Measurements from ENCODE around the gene ELAVL4. TPM values are rescaled to one million over a fixed set of nuclear protein-coding genes. Genes with fewer than 3 reads are reported as not detected.

ELAVL4 gene
- total RNA-seq, 1 donor from 2014 or later: not detected

DNA sequence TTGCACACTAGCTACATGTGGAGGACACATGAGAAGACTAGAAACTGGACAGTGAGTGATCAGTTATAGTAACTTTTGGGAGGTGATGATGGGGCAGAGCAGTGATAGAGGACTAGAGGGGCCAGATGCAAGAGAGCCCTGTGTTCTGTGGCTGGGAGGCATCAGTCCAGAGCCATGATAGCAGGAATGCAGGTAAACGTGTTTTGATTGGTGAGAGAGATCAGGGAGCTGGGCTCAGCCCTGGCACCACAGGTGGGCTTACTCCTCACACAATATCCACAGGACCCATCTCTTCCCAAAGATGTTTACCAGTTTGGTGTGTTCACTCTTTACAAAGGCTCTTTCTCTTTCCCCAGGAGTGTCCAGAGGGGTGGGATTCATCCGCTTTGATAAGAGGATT is 86.5 kb downstream of the ELAVL4 start:
- no peak for FAIRE-seq
- peaks cover 14% of the 10 kb centered on the region for H3K27me3 Mint-ChIP-seq (ENCODE audit: low read depth, unreplicated experiment)
- no peak overlapping the region for H2AFZ ChIP-seq (ENCODE audit: low read depth, low read length)
- TF ChIP-seq, protein P1, sequence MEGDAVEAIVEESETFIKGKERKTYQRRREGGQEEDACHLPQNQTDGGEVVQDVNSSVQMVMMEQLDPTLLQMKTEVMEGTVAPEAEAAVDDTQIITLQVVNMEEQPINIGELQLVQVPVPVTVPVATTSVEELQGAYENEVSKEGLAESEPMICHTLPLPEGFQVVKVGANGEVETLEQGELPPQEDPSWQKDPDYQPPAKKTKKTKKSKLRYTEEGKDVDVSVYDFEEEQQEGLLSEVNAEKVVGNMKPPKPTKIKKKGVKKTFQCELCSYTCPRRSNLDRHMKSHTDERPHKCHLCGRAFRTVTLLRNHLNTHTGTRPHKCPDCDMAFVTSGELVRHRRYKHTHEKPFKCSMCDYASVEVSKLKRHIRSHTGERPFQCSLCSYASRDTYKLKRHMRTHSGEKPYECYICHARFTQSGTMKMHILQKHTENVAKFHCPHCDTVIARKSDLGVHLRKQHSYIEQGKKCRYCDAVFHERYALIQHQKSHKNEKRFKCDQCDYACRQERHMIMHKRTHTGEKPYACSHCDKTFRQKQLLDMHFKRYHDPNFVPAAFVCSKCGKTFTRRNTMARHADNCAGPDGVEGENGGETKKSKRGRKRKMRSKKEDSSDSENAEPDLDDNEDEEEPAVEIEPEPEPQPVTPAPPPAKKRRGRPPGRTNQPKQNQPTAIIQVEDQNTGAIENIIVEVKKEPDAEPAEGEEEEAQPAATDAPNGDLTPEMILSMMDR (IDR thresholded peaks at IDR 0.05; ENCODE audit: insufficient read depth, low read depth, low read length): no peak
- TF ChIP-seq EZH2 (IDR thresholded peaks at IDR 0.05; ENCODE audit: insufficient read depth, low read length): no peak
- no peak overlapping the region for H3K27ac ChIP-seq (ENCODE audit: low read depth, low read length)
- no peaks in the 10 kb centered on the region for H3K27me3 ChIP-seq (ENCODE audit: insufficient read depth, low read length)
- no peaks in the 10 kb centered on the region for H3K9me3 Mint-ChIP-seq (ENCODE audit: unreplicated experiment)
- H3K36me3 ChIP-seq (ENCODE audit: insufficient read depth, low read length): no peaks in the 10 kb centered on the region
- no peak overlapping the region for H3K4me2 ChIP-seq (ENCODE audit: low read length)
- no peaks in the 10 kb centered on the region for H3K9me3 ChIP-seq (ENCODE audit: insufficient read depth, low read depth, low read length)
- H3K4me1 Mint-ChIP-seq (ENCODE audit: low read depth, unreplicated experiment): no peaks in the 10 kb centered on the region
- no peak overlapping the region for H3K4me3 ChIP-seq (ENCODE audit: insufficient read depth, low read depth, low read length)
- no peak overlapping the region for H3K27ac Mint-ChIP-seq (ENCODE audit: unreplicated experiment)
- H3K4me1 ChIP-seq (ENCODE audit: insufficient read depth, low read length): no peaks in the 10 kb centered on the region
- DNase-seq (ENCODE audit: low read depth): no peak
- no peaks in the 10 kb centered on the region for H3K36me3 Mint-ChIP-seq (ENCODE audit: low read depth, unreplicated experiment)
- no peak overlapping the region for H3K9ac ChIP-seq (ENCODE audit: low read length)
- H3K4me3 Mint-ChIP-seq (ENCODE audit: unreplicated experiment): no peak overlapping the region
- no peaks in the 10 kb centered on the region for H4K20me1 ChIP-seq (ENCODE audit: insufficient read depth, low read length)
- no peaks in the 10 kb centered on the region for H3K79me2 ChIP-seq (ENCODE audit: insufficient read depth, low read length)

DNA sequence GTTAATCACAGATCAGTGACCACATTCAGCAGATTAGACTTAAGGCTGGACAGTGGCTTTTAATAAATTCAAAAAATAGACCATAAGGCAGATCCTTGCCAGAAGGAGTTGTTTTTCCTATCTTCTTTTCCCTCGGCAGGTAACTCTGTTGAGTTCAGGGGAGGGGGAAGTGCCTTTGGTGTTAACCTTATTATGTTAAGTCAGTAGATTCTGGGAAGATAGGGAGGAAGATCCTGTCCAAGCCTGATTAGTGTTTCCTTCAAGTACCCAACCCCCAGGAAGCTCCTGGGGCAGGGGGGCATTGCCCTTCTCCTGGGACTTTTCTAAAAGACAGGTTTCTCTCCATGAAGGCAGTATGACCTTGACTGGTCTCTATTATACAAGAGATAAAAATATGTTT is 87.4 kb downstream of the ELAVL4 start:
- no peaks in the 10 kb centered on the region for H3K9me3 ChIP-seq (ENCODE audit: insufficient read depth, low read depth, low read length)
- H3K36me3 ChIP-seq (ENCODE audit: insufficient read depth, low read length): no peaks in the 10 kb centered on the region
- FAIRE-seq: no peak
- Mint-ChIP-seq H3K4me1 (ENCODE audit: low read depth, unreplicated experiment) (no peaks in the 10 kb centered on the region), H3K27ac (ENCODE audit: unreplicated experiment) (no peak overlapping the region), H3K4me3 (ENCODE audit: unreplicated experiment) (no peak overlapping the region), H3K36me3 (ENCODE audit: low read depth, unreplicated experiment) (no peaks in the 10 kb centered on the region), H3K9me3 (ENCODE audit: unreplicated experiment) (no peaks in the 10 kb centered on the region), H3K27me3 (ENCODE audit: low read depth, unreplicated experiment) (peaks cover 14% of the 10 kb centered on the region)
- H3K27ac ChIP-seq (ENCODE audit: low read depth, low read length): no peak overlapping the region
- no peaks in the 10 kb centered on the region for H3K4me1 ChIP-seq (ENCODE audit: insufficient read depth, low read length)
- H3K9ac ChIP-seq (ENCODE audit: low read length): no peak overlapping the region
- H3K79me2 ChIP-seq (ENCODE audit: insufficient read depth, low read length): no peaks in the 10 kb centered on the region
- no peak overlapping the region for H2AFZ ChIP-seq (ENCODE audit: low read depth, low read length)
- no peak for DNase-seq (ENCODE audit: low read depth)
- TF ChIP-seq, protein P1 (IDR thresholded peaks at IDR 0.05; ENCODE audit: insufficient read depth, low read depth, low read length): no peak
- TF ChIP-seq EZH2 (IDR thresholded peaks at IDR 0.05; ENCODE audit: insufficient read depth, low read length): no peak
- H4K20me1 ChIP-seq (ENCODE audit: insufficient read depth, low read length): no peaks in the 10 kb centered on the region
- no peak overlapping the region for H3K4me2 ChIP-seq (ENCODE audit: low read length)
- H3K27me3 ChIP-seq (ENCODE audit: insufficient read depth, low read length): no peaks in the 10 kb centered on the region
- H3K4me3 ChIP-seq (ENCODE audit: insufficient read depth, low read depth, low read length): no peak overlapping the region

DNA sequence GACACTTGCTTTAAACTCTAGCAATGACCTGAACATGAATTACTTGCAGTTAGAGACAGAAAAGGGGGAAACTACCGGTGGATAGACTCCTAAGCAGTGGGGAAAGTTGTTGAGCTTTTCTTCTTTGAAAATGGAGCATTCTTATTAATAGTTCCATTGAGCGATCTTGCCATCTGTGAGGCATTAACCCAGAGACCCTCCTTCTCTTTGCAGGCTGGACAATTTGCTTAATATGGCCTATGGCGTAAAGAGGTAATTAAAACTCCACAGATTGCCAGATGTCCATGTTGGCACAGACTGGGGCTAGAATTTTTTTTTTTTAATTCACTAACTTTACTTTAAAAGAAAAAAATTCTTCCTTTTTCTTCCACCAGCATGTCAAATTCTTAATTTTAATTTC is 88.5 kb downstream of the ELAVL4 start:
- H3K4me1 Mint-ChIP-seq (ENCODE audit: low read depth, unreplicated experiment): no peaks in the 10 kb centered on the region
- Histone ChIP-seq H3K4me2 (ENCODE audit: low read length) (no peak overlapping the region), H3K9me3 (ENCODE audit: insufficient read depth, low read depth, low read length) (no peaks in the 10 kb centered on the region), H3K27ac (ENCODE audit: low read depth, low read length) (no peak overlapping the region), H4K20me1 (ENCODE audit: insufficient read depth, low read length) (no peaks in the 10 kb centered on the region), H3K4me3 (ENCODE audit: insufficient read depth, low read depth, low read length) (no peak overlapping the region), H3K27me3 (ENCODE audit: insufficient read depth, low read length) (no peaks in the 10 kb centered on the region), H3K4me1 (ENCODE audit: insufficient read depth, low read length) (no peaks in the 10 kb centered on the region), H2AFZ (ENCODE audit: low read depth, low read length) (no peak overlapping the region), H3K79me2 (ENCODE audit: insufficient read depth, low read length) (no peaks in the 10 kb centered on the region), H3K36me3 (ENCODE audit: insufficient read depth, low read length) (no peaks in the 10 kb centered on the region), H3K9ac (ENCODE audit: low read length) (no peak overlapping the region)
- H3K36me3 Mint-ChIP-seq (ENCODE audit: low read depth, unreplicated experiment): no peaks in the 10 kb centered on the region
- no peaks in the 10 kb centered on the region for H3K9me3 Mint-ChIP-seq (ENCODE audit: unreplicated experiment)
- no peak overlapping the region for H3K4me3 Mint-ChIP-seq (ENCODE audit: unreplicated experiment)
- FAIRE-seq (no peak), DNase-seq (ENCODE audit: low read depth) (no peak)
- no peak overlapping the region for H3K27ac Mint-ChIP-seq (ENCODE audit: unreplicated experiment)
- H3K27me3 Mint-ChIP-seq (ENCODE audit: low read depth, unreplicated experiment): peaks cover 14% of the 10 kb centered on the region
- TF ChIP-seq, protein P1 (IDR thresholded peaks at IDR 0.05; ENCODE audit: insufficient read depth, low read depth, low read length): no peak
- no peak for TF ChIP-seq EZH2 (IDR thresholded peaks at IDR 0.05; ENCODE audit: insufficient read depth, low read length)
